GM19240 (cell line): ENCODE data around the gene CBR1.
"Not testable (repeated sequence)": the region's sequence is repeated elsewhere in the genome, so short reads cannot be mapped to it uniquely, and the experiment has no call there.

Experiments
- DNase-seq: peaks from one replicate; pipeline ENCODE4 v3.0.0; 2011; ENCODE audit warnings: low spot score; ENCODE audit not compliant: insufficient read length

The CBR1 gene

DNA sequence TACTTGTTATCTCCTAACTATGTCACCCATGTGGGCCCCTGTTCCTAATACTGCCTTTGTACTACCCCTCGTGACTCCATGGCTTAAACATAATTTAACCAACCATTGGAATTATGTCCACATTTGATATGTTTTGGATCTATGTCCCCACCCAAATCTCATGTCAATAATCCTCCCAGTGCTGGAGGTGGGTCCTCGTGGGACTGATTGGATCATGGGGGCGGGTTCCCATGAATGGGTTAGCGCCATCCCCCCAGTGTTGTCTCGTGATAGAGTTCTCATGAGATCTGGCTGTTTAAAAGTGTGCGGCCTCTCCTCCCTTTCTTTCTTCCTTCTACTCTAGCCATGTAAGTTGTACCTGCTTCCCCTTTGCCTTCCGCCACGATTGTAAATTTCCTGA is 9.8 kb downstream of the CBR1 start:
- DNase-seq: no peak

DNA sequence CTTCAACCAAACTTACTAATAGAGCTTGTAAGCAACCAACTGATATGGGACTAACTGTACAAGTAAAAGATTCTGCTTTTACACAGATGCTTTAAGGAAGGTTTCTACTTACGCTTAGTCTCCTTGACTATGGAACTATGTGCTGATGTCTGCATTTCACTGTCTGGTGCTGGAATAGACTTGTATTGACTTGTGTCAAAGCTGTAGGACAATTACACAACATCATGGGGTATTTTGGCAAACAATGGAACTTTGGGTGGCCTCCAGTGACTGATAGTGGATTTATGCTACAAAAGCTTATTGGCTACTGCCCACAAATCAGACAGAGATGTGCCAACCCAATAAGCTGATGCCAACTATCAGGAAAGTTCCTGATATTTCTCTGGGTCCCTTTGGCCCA is 10.6 kb downstream of the CBR1 start:
- no peak for DNase-seq

DNA sequence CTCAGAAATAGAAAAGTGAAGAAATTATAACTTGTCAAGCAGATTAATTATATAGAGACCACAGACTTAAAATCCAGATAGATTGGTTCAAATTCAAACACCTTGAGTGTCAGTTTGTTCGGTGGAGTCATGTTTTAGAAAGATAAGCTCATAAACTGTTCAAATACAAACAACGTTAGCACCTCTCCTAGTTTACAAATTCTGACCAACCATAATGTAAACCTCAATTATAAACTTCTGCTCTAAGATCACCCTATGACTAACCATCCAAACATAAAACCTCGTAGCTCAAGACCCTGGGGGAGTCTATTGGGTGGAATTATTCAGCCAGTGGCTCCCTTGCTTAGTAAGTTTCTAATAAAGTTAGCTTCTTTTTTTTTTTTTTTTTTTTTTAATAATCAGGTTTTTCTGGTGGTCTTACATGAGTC is 12.4 kb downstream of the CBR1 start:
- DNase-seq: no peak

DNA sequence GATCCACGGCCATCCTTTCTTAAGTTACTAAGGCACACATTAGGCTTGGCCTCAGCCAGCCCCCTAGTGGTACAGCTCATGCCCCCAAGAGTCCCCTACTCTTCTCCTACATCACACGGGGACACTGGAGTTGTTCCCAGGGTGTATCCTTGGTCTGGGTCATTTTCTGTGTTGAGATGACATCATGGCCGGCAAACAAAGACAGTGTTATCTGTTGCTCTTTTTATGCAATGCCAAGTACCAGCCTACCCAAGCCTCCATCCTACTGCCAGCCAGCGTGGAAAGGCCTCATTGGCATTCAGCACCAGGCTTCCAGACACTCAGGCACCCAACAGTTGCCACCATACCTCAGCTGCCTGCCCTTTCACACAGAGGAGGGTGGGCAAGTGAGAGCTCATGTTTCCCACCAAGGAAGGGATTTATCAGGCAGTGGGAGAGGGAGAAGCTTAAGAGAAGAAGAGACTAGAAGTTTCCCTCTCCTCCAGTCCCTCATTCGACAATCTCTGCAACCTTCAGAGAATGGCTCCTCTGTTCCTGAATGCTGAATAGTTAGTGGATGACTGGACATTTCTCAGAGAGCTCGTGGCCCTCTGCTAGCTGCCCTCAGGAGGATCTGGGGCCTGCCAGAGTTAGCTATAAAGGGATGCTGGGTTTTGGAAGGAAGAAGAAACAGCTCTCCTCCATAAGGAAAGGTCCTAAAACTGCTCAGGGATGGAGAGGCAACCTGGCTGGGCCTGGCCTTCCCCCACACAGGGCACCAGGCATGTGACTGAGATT is 17.7 kb downstream of the CBR1 start:
- no peak for DNase-seq

DNA sequence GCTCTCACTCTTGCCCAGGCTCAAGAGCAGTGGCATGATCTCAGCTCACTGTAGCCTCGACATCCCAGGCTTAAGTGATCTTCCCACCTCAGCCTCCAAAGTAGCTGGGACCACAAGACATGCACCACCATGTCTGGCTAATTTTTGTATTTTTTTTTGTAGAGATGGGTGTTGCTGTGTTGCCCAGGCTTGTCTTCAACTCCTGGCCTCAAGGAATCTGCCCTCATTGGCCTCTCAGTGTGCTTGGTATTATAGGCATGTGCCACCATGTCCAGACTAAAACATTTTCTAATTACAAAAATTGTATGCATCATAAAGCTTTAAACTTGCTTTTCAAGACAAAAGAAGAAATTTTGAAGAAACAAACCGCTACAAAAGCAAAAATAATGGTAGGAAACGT is 20.1 kb downstream of the CBR1 start:
- no peak for DNase-seq

DNA sequence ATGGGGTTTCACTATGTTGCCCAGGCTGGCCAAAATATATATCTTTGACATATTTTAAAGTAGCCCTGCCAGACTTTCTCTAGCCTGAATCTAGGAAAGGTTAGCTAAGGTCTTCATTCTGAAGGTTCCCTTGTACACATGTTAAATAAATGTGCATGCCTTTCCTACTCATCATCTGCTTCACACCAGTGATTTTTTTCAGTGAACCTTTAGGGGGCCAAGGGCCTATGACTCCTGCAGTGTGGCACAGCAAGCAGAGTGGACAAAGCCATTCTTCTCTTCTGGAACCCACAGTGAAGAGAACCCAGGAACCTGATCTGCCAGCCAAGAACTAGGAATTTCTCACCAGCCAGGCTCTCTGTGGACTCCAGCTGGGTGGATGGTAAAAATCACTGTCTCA is 22.9 kb downstream of the CBR1 start:
- no peak for DNase-seq

DNA sequence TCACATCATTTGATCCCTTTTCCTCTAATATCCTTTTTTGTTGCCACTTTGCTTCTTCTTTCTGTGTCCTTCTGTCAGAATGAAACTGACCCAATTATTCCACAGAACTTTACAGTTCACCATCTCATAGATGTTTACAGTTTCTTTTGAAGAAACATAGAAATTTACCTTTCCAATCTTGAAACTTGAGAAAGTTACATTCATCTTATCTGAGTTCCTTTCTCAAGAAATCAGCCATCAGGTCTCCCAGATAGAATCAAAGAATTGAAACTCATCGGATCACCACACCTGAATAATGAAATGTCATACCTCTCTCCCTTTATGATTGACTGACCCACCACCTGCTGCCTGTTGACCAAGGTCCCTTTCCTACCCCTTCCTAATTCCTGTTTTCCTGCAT is 23.7 kb downstream of the CBR1 start:
- DNase-seq: no peak

DNA sequence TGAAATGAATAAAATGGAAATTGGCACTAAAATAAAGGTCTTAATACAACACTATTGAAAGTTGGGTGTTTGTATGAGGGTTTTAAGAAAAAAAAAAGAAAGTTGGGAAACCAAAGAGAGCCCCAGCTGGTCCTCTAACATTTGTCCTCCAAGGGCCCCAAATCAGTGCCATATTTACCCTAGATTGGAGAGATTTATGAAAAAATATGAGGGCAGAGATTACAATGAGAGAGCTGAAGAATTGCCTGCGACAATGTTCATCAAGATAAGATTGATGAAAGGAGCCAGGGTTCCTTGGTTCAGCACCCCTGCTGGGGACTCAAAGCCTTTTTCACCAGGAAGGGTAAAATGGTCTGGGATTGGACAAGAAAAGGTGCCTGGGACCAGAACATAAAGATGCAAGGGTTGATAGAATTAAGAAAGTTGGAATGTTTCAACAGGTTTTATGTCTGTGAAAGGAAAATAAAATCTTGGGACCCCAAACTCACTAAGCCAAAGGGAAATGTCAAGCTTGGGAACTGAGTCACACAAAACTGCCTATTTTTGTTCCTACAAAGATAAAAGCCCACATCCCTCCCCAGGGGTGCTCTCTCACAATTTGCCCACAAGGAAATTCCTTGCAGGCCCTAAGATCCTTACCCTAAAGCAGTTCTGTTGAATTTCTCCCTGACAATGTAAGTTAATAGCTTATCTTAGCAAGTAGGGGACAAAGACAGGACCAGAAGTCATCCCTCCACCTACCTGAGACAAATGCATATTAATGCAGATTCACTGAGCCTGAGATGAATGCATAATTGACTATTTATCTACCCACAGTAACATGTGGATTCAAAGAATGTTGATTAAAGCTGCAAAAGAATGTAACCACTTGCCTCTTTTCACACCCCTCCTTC is 26.8 kb downstream of the CBR1 start:
- no peak for DNase-seq

DNA sequence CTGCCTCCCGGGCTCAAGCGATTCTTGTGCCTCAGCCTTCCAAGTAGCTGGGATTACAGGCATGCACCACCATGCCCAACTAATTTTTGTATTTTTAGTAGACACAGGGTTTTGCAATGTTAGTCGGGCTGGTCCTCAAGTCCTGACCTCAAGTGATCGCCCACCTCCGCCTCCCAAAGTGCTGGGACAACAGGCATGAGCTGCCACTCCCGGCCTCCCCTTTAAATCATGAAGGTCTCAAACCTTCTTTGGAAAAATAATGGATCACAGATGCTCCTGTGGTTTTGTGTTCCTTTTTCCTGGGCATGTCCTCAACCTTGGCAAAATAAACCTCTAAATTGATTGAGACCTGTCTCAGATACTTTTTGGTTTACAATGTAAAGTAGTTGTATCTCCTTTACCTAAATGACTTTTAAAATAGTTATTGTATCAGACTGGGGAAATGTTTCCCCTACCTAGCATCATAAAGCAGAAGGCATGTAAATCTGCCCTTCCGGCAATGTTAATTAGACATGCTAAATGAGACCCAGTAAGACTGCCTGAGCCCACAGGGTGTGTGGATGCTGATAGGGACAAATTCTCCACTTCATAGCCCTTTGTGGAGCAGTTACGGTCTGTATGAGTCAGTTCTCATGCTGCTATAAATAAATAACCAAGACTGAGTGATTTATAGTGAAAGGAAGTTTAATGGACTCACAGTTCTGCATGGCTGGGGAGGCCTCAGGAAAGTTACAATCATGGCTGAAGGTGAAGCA is 27.8 kb downstream of the CBR1 start:
- no peak for DNase-seq

DNA sequence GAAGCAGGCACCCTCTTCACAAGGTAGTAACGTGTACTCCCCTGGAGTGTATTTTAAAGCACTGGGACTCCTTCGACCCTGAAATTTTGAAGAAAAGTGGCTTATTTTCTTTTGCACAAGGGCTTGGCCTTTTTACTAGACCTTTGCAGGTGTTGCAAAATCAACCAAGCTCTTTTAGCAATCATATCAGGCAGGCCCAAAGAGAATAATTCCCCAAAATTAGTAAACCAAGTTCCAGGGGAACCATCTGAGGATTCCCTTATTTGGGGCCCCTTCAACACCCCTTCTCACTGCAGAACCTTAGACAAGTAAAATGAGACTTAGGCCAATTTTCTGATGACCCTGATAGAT is 28.3 kb downstream of the CBR1 start:
- no peak for DNase-seq

DNA sequence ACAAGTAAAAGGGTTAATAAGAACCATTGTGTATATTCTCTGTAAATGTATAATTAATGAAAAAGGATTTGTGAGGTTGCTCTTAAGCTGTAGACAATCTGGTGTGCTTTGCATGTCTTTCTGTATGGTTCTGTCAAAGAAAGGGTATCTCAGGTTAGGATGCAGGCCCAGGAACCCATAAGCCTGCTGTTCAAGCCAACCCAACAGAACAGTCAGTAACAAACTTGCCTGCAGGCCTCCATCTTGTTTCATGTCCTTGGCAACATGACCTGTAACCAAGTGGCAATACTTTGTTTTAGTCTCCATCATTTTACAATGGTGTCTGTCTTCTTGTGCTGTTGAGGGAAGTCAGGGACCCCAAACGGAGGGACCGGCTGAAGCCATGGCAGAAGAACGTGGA is 29.2 kb downstream of the CBR1 start:
- no peak for DNase-seq

DNA sequence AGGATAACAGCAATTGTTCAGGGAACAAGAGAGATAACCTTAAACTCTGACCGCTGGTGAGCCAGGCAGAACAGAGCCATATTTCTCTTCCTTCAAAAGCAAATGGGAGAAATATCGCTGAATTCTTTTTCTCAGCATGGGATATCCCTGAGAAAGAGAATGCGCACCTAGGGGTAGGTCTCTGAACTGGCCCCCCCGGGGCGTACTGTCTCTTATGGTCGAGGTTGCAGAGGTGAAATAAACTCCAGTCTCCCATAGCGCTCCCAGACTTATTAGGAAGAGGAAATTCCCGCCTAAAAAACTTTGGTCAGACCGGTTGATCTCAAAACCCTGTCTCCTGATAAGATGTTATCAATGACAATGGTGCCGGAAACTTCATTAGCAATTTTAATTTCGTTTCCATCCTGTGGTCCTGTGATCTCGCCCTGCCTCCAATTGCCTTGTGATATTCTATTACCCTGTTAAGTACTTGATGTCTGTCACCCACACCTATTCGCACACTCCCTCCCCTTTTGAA is 29.9 kb downstream of the CBR1 start:
- DNase-seq: not testable (repeated sequence)

DNA sequence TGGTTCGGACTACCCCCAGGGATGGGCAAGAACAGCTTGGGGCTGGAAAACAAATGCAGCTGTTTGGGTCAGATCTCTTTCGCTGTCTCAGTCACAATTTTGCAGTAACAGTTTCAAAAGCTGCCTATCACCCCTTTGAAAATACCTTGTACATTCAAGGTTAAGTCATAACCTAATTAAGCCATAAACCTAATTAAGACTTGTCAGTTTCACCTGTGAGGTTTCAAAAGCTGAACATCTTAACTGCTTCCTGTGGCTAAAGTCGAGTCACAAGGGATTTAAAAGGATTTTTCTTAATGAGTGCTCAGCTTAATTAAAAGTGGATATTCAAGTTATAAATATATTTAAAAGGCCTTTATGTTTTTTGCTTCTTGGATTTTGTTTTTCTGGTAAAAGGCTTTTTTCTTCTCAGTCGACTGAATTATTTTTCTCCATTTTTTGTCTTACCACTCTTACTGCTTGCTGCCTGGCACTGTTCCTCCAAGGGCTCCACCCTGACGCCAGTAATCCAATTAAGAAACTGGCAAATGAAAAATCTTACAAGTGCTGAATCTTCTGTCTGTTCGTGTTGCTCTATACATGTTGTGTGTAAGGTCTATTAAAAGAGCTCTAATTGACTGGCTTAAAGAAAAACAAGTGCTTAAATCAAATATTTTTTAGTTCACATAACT is 31.3 kb downstream of the CBR1 start:
- DNase-seq: no peak

DNA sequence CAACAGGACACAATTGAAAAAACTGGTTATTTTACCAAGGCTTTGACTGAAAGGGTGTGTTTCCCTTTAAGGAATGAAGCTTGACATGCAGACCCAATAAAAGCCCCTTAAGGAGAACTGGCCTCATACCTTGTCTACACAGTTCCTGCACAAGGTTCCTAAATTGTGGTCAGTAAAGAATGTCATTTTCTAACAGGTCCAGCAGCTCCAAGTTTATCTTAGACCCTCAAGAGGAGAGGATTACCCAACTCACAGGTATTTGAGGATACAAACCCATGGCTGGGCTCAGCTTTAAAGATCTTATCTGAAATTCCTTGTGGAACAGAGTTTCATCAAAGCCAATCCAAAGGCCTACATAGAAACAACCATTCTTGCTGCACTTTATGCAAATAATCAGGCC is 33.6 kb downstream of the CBR1 start:
- no peak for DNase-seq

DNA sequence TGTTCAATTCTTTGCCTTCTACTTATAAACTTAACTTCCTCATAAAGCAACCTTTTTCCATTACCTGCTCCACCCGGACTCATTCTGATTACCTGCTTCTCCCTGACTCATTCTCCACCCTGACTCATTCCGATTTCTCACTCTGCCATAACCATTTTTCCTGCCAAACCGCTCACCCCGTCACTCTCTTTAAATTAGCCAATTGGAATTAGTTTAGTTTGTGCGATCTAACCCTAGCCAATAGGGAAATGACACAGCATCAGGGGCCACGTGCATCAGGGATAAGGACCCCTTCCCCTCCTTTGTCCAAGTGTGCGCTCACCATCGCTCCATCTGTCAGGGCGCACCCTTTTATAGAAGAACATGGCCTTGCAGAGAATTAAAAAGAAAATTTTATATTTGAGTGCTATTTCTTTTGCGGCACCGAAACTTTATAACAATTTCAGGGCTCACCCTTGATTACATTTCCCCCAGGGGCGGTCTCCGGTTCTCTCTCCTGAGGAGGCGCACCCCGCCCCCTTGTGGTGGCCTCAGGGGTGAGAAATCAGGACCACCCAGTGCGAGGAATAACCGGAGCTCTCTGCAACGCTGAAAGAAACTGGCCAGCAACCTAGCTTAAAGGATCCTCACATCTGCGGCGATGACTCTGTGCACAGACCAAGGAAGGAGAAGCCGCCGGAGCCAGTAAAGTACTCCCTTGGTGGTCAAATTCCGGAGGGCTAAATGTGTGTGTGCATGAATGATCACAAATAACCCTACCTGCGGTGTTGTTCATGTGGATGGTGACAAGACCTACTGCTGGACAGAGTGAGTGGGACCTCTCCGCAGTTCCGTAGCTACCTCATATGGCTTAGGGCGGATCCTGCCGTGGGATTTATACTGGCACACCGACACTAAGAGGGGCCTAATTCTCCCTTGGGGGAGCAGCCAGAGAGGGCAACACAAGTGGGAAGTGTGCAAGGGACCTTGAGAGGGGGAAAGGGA is 34.8 kb downstream of the CBR1 start:
- DNase-seq: no peak

DNA sequence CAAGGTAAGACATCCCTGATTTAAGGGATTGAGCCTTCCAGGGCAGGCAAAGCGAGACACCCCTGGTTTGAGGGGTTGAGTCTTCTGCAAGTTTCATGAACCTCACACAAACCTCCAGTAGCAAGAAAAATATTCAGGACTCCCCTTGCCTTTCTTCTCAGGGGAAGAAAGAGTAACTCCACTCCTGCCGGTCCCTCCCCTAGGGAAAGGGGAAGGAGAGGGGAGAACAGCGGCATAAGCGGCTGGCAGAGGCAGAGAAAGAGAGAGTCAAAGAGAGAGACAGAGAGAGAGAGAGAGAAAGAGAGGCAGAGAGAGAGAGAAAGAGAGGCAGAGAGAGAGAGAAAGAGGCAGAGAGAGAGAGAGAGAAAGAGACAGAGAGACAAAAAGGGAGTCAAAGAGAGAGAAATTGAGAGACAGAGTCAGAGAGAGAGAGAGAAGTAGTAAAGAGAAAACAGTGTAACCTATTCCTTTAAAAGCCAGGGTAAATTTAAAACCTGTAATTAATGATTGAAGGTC is 35.6 kb downstream of the CBR1 start:
- no peak for DNase-seq

DNA sequence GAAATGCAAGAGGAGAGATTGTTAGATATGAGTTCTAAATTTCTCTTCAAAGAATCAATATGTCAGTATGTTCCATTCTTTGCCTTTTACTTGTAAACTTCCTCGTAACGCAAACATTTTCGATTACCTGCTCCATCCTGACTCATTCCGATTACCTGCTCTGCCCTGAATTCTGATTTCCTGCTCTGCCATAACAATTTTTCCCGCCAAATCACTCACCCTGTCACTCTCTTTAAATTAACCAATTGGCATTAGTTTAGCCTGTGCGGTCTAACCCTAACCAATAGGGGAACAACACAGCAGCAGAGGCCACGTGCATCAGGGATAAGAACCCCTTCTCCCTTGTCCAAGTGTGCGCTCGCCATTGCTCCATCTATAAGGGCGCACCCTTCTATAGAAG is 40.0 kb downstream of the CBR1 start:
- DNase-seq: no peak

DNA sequence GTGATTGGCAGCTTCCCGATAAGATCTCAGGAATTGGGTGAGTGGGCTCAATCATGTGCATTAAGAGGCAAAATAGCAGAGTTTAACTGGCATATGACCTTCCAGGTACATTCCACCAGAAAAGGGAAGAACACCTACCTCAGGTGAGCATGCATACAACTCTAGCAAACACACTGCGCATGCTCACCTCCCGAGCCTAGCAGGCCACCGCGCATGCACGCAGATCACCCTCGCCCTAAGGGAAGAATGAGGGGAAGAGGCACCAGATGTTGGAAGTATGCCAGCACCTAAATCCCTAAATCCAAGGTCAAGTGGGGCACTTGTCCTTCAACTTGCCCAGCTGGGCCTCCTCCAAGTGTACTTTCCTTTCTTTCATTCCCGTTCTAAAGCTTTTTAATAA is 41.4 kb downstream of the CBR1 start:
- no peak for DNase-seq

DNA sequence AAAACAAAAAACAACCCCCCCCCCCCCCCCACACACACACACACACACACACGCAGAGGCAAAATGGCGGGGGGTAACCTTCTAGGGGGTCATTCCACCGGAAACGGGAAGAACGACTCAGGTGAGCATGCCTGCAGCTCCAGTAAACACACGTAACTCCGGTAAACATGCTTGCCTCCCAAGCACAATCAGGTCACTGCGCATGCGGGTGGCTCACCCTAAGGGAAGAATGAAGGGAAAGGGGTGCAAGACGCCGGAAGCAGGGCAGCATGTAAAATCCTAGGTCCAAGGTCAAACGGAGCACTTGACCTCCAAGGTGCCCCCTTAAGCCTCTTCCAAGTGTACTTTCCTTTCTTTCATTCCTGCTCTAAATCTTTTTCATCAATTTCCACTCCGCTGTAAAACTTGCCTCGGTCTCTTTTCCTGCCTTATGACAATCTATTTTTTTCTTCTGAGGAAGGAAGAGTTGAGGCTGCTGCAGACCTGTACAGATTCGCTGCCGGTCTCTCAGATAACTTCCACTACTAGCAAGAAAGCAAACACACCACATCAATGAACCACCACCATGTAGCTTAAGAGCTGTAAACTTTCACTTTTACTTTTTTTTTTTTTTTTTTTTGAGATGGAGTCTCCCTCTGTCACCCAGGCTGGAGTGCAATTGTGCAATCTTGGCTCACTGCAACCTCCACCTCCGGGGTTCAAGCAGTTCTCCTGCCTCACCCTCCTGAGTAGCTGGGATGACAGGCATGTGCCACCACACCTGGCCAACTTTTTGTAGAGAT is 44.0 kb downstream of the CBR1 start:
- DNase-seq: no peak
